Activated gamma-delta T cell (primary cell): Measurements from ENCODE around the gene AFF4.
"Not testable (repeated sequence)": the region's sequence is repeated elsewhere in the genome, so short reads cannot be mapped to it uniquely, and the experiment has no call there.

Source experiments
- DNase-seq: peaks from one replicate; lab custom pipeline; 2025; lab: John Stamatoyannopoulos, UW

Gene AFF4

GRCh38 chr5:132952829-132953228 is 10.6 kb downstream of the AFF4 start:
- no peak for DNase-seq

- no peak for DNase-seq
Measured at GRCh38 chr5:132951897-132952296, 11.5 kb downstream of the AFF4 start.

GRCh38 chr5:132949136-132949535 is 14.3 kb downstream of the AFF4 start:
- no peak for DNase-seq

GRCh38 chr5:132947671-132948070 is 15.8 kb downstream of the AFF4 start:
- no peak for DNase-seq

GRCh38 chr5:132945315-132945714 is 18.1 kb downstream of the AFF4 start:
- DNase-seq, result not testable (repeated sequence)

GRCh38 chr5:132943362-132944022 is 19.9 kb downstream of the AFF4 start:
- no peak for DNase-seq

GRCh38 chr5:132941331-132941730 is 22.1 kb downstream of the AFF4 start:
- no peak for DNase-seq

- no peak for DNase-seq
Measured at GRCh38 chr5:132928062-132928407, 35.4 kb downstream of the AFF4 start.

- no peak for DNase-seq
Measured at GRCh38 chr5:132927355-132928061, 35.9 kb downstream of the AFF4 start.

GRCh38 chr5:132926437-132926836 is 37.0 kb downstream of the AFF4 start:
- DNase-seq, result no peak

- no peak for DNase-seq
Measured at GRCh38 chr5:132916086-132916485, 47.3 kb downstream of the AFF4 start.

GRCh38 chr5:132915681-132916080 is 47.8 kb downstream of the AFF4 start:
- no peak for DNase-seq

GRCh38 chr5:132909702-132910101 is 53.7 kb downstream of the AFF4 start:
- DNase-seq, result no peak

GRCh38 chr5:132907161-132907560 is 56.3 kb downstream of the AFF4 start:
- no peak for DNase-seq

GRCh38 chr5:132905938-132906337 is 57.5 kb downstream of the AFF4 start:
- no peak for DNase-seq

- no peak for DNase-seq
Measured at GRCh38 chr5:132901730-132902129, 61.7 kb downstream of the AFF4 start.

- no peak for DNase-seq
Measured at GRCh38 chr5:132901036-132901435, 62.4 kb downstream of the AFF4 start.

GRCh38 chr5:132898094-132898493 is 65.3 kb downstream of the AFF4 start:
- no peak for DNase-seq

GRCh38 chr5:132896685-132897084 is 66.7 kb downstream of the AFF4 start:
- DNase-seq, result no peak

- DNase-seq, result no peak
Measured at GRCh38 chr5:132895719-132896305, 67.6 kb downstream of the AFF4 start.

GRCh38 chr5:132890817-132891216 is 72.6 kb downstream of the AFF4 start:
- no peak for DNase-seq

- DNase-seq, result no peak
Measured at GRCh38 chr5:132889501-132889900, 73.9 kb downstream of the AFF4 start.

GRCh38 chr5:132887283-132887682 is 76.2 kb downstream of the AFF4 start:
- DNase-seq, result no peak
